B cell (primary cell): ENCODE measurements around the gene SLC2A6.

Experiments
- EZH2 ChIP-seq: IDR thresholded peaks from 2 replicates; pipeline ENCODE4 v1.6.1; 2012; ENCODE audit warnings: borderline replicate concordance, low read depth, mild to moderate bottlenecking, moderate library complexity, low read length; ENCODE audit not compliant: insufficient read depth, poor library complexity, severe bottlenecking
- TF ChIP-seq, protein P1 (sequence below): fragments of 200-600 bp; IDR thresholded peaks from one replicate; pipeline ENCODE4 v1.8.0; 2022; ENCODE audit warnings: antibody characterized with exemption, mild to moderate bottlenecking

DNA sequence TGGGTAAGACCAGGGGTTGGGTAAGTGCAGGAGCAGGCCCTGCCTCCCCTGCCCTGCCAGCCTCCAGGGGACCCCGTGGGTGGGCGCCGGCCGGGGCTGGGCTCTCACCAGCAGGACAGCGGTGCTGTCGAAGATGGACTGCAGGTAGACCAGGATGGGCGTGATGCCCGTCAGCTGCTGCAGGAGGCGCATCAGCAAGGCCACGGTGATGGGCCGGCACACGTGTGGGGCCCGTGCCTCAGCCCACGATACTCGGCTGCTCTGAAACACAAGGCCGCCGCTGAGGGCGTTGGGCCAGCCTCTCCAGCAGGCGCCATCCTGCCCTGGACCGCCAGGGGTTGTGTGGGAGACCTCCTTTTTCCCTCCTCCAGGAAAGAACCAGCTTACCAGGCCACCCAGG lies 4.0 kb downstream of the SLC2A6 start:
- no peak for TF ChIP-seq EZH2
- TF ChIP-seq, protein P1, sequence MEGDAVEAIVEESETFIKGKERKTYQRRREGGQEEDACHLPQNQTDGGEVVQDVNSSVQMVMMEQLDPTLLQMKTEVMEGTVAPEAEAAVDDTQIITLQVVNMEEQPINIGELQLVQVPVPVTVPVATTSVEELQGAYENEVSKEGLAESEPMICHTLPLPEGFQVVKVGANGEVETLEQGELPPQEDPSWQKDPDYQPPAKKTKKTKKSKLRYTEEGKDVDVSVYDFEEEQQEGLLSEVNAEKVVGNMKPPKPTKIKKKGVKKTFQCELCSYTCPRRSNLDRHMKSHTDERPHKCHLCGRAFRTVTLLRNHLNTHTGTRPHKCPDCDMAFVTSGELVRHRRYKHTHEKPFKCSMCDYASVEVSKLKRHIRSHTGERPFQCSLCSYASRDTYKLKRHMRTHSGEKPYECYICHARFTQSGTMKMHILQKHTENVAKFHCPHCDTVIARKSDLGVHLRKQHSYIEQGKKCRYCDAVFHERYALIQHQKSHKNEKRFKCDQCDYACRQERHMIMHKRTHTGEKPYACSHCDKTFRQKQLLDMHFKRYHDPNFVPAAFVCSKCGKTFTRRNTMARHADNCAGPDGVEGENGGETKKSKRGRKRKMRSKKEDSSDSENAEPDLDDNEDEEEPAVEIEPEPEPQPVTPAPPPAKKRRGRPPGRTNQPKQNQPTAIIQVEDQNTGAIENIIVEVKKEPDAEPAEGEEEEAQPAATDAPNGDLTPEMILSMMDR = no peak
